SH-SY5Y (cell line): ENCODE results near the gene CCDC192.

ENCODE experiments used
- GATA2 ChIP-seq: IDR thresholded peaks from 2 replicates; pipeline ENCODE4 v1.6.1; 2011; ENCODE audit warnings: mild to moderate bottlenecking, low read depth, low read length
- GATA3 ChIP-seq: IDR thresholded peaks from 2 replicates; pipeline ENCODE4 v1.6.1; 2011; ENCODE audit warnings: low read depth, mild to moderate bottlenecking, low read length, moderate library complexity

DNA sequence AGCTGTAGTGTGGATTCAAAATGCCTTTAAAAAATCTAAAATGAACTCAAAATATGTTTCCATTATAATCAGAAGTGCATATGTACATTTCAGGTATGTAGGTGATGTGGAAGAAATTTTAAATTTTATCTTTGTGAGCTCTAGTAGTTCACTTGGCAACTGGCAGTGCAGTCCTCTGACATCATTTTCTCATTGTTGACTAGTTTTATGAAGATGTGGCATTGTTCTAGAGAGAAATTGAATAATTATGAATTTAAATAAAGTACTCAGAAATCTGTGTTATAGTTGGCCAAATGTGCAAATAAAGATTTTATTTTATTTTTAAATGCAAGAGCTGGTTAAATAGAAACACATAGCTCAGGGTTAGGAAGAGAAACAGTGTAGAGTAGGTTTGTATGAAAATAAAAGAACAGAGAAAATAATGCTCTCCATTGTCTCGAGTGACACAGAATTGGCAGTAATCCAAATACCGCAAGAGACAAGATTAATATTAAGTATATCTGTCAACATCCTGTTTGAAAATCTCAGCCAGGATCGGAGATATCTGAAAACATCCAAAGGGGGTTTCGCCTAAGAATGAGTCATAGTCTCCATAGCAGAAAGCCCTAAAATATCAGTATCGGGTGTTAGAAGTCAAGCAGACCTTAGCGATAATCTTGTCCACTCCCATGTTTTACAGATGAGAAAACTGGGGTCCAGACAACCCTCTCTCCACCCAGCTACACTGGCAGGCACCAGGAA lies 189.4 kb downstream of the CCDC192 start:
- TF ChIP-seq GATA3, result no peak
- no peak for TF ChIP-seq GATA2
